HepG2 (cell line): ENCODE data around the gene C3orf18. TPM values are rescaled to one million over a fixed set of nuclear protein-coding genes. Genes with fewer than 3 reads are reported as not detected.

ENCODE experiments used
- AKAP8 ChIP-seq: sonication (generic); formaldehyde crosslinking; IDR thresholded peaks from 2 replicates; pipeline ENCODE4 v1.5.1; 2020; ENCODE audit warnings: mild to moderate bottlenecking, missing genetic modification reagents
- CCDC6 ChIP-seq: sonication (generic); formaldehyde crosslinking; IDR thresholded peaks from 2 replicates; pipeline ENCODE4 v1.8.1; 2022; ENCODE audit warnings: mild to moderate bottlenecking, missing genetic modification reagents, moderate library complexity
- DR1 ChIP-seq: sonication (generic); formaldehyde crosslinking; IDR thresholded peaks from 2 replicates; pipeline ENCODE4 v1.8.0; 2021; ENCODE audit warnings: mild to moderate bottlenecking, missing genetic modification reagents, inconsistent platforms
- DRAP1 ChIP-seq: IDR thresholded peaks from 2 replicates; pipeline ENCODE4 v1.6.1; 2016; ENCODE audit warnings: missing genetic modification reagents, missing compliant biosample characterization
- EED ChIP-seq: sonication (generic); formaldehyde crosslinking; IDR thresholded peaks from 2 replicates; pipeline ENCODE4 v1.5.0; 2020; ENCODE audit warnings: mild to moderate bottlenecking, missing genetic modification reagents
- GTF3A ChIP-seq: sonication (generic); formaldehyde crosslinking; conservative IDR thresholded peaks from 2 replicates; pipeline ENCODE4 v1.4.0; 2020; ENCODE audit warnings: mild to moderate bottlenecking, missing genetic modification reagents
- IRX3 ChIP-seq: sonication (generic); formaldehyde crosslinking; IDR thresholded peaks from 2 replicates; pipeline ENCODE4 v1.8.1; 2023; ENCODE audit warnings: mild to moderate bottlenecking, low read depth, missing genetic modification reagents, borderline replicate concordance
- KLF12 ChIP-seq: sonication (generic); formaldehyde crosslinking; IDR thresholded peaks from 2 replicates; pipeline ENCODE4 v1.4.0; 2020; ENCODE audit warnings: missing genetic modification reagents, borderline replicate concordance
- MAFK ChIP-seq, 2 experiments: IDR thresholded peaks in 1 of 2; conservative IDR thresholded peaks in 1 of 2; 2 replicates each; pipeline ENCODE4 v1.6.1; 2011; ENCODE audit warnings: improper control_type of control experiment in 2 of 2, low read length in 2 of 2
- MEIS2 ChIP-seq: sonication (generic); formaldehyde crosslinking; IDR thresholded peaks from 2 replicates; pipeline ENCODE4 v1.9.0; 2021; ENCODE audit warnings: mild to moderate bottlenecking, missing genetic modification reagents
- MXD3 ChIP-seq: IDR thresholded peaks from 2 replicates; pipeline ENCODE4 v1.6.1; 2016; ENCODE audit warnings: mild to moderate bottlenecking, missing biosample characterization, missing genetic modification reagents
- NR2F1 ChIP-seq, 2 experiments: fragments of 450-650 bp in 1 of 2; formaldehyde crosslinking in 1 of 2; IDR thresholded peaks; 2 replicates each; pipeline versions ENCODE4 v1.5.0 to v1.6.1; 2016 to 2020; ENCODE audit warnings: mild to moderate bottlenecking in 1 of 2, missing compliant biosample characterization in 1 of 2, missing genetic modification reagents in 1 of 2, moderate library complexity in 1 of 2
- TAF1 ChIP-seq: sonication (generic); formaldehyde crosslinking; IDR thresholded peaks from 2 replicates; pipeline ENCODE4 v1.4.0; 2020; ENCODE audit warnings: missing genetic modification reagents
- TFDP1 ChIP-seq: IDR thresholded peaks from 2 replicates; pipeline ENCODE4 v1.6.1; 2016; ENCODE audit warnings: missing compliant biosample characterization, missing genetic modification reagents, borderline replicate concordance
- ZHX2 ChIP-seq, 2 experiments: sonication (generic) in 1 of 2; formaldehyde crosslinking in 1 of 2; IDR thresholded peaks; 2 replicates each; pipeline versions ENCODE4 v1.6.1 to v1.9.0; 2014 to 2022; ENCODE audit warnings: antibody characterized with exemption in 1 of 2, borderline replicate concordance in 1 of 2, inconsistent platforms in 1 of 2, low read depth in 1 of 2, missing genetic modification reagents in 1 of 2
- ZNF414 ChIP-seq: sonication (generic); formaldehyde crosslinking; IDR thresholded peaks from 2 replicates; pipeline ENCODE4 v1.5.0; 2020; ENCODE audit warnings: missing genetic modification reagents
- ZNF550 ChIP-seq: sonication (generic); formaldehyde crosslinking; IDR thresholded peaks from 2 replicates; pipeline ENCODE4 v1.4.0; 2020; ENCODE audit warnings: mild to moderate bottlenecking, missing genetic modification reagents, borderline replicate concordance
- ZNF768 ChIP-seq: sonication (generic); formaldehyde crosslinking; IDR thresholded peaks from 2 replicates; pipeline ENCODE4 v1.4.0; 2020; ENCODE audit warnings: missing genetic modification reagents
- ZSCAN25 ChIP-seq: sonication (generic); formaldehyde crosslinking; IDR thresholded peaks from 2 replicates; pipeline ENCODE4 v1.8.0; 2022; ENCODE audit warnings: mild to moderate bottlenecking, missing genetic modification reagents
- polyA plus RNA-seq, 8 experiments: library from polyadenylated mRNA; depleted of rRNA in 3 of 8; stranded (reverse) in 7 of 8; unstranded in 1 of 8; fragments of >200 nt; fragmentation: Illumina TruSeq in 4 of 8; extraction: Trizol in 4 of 8; gene quantifications; 2 replicates each; pipeline versions ENCODE4 v1.2.1 to v1.2.3, GENCODE V29; 2011 to 2016; ENCODE audit warnings: low read depth in 4 of 8, missing spikeins in 1 of 8, mixed read lengths in 1 of 8; ENCODE audit not compliant: insufficient read depth in 1 of 8
- total RNA-seq, 5 experiments: library from RNA; depleted of rRNA; stranded (reverse); fragments of >200 nt; fragmentation: Illumina TruSeq; extraction: Trizol; gene quantifications; 2 replicates each; pipeline ENCODE4 v1.2.3, GENCODE V29; 2016; ENCODE audit warnings: low read depth in 1 of 5

Gene C3orf18
- total and polyA plus RNA-seq, 2 of the 13 experiments (the other 11 are each of a cell fraction or from before 2014, with no cell fraction given): 1.6 to 4.8 TPM

- TF ChIP-seq TFDP1 (CRISPR knock-in tag) (peak; percentile 88), ZNF414 (CRISPR knock-in tag) (no peak), ZNF550 (no peak), AKAP8 (CRISPR knock-in tag) (no peak; the same call in 1 of the 2 replicates), CCDC6 (CRISPR knock-in tag) (peak; percentile 75; the same call in 1 of the 2 replicates), MXD3 (peak; percentile 67), MEIS2 (CRISPR knock-in tag) (no peak; the same call in none of the 2 replicates), ZHX2 (IDR thresholded peaks at IDR 0.05; ENCODE audit: low read depth) (no peak; the same call in 1 of the 2 replicates), ZHX2 (CRISPR knock-in tag; IDR thresholded peaks at IDR 0.05; ENCODE audit: borderline replicate concordance) (no peak), NR2F1 (CRISPR knock-in tag; IDR thresholded peaks at IDR 0.05) (no peak), TAF1 (CRISPR knock-in tag) (peak; percentile 69), DRAP1 (CRISPR knock-in tag) (0 out of 2 replicates have a peak, but pooled peaks have one; percentile 18), ZSCAN25 (CRISPR knock-in tag) (peak; percentile 59; the same call in 1 of the 2 replicates), ZNF768 (CRISPR knock-in tag) (peak; percentile 74; the same call in 1 of the 2 replicates), GTF3A (CRISPR knock-in tag) (no peak), MAFK (conservative IDR thresholded peaks at IDR 0.05 in 1 of 2, IDR thresholded peaks at IDR 0.05 in 1 of 2; ENCODE audit: low read length in 2 of 2) (no peak), KLF12 (CRISPR knock-in tag) (peak; percentile 31; the same call in 1 of the 2 replicates), EED (peak; percentile 47; the same call in 1 of the 2 replicates), DR1 (CRISPR knock-in tag) (no peak; the same call in 1 of the 2 replicates), IRX3 (peak; percentile 94; the same call in 1 of the 2 replicates)
Measured at GRCh38 chr3:50611464-50612233, 44.1 kb upstream of the C3orf18 start, which contains the start of gene CISH (continued).
